GM12878 (cell line): ENCODE data around the gene LDB2. TPM values are rescaled to one million over a fixed set of nuclear protein-coding genes. Genes with fewer than 3 reads are reported as not detected.

Experiments
- ATAC-seq: fragments of 200-7000 bp; cut with Tn5 transposase; 3 replicates; pipeline ENCODE4 v1.9.1; 2020; ENCODE audit warnings: mild to moderate bottlenecking, moderate library complexity
- BruUV-seq: library from RNA; stranded (reverse); fragments of 400-500 nt; replicated peaks from 2 replicates; lab custom pipeline; 2021; lab: Mats Ljungman, UMichigan
- CTCF ChIA-PET: fragments of 300-600 bp; sonication (Branson Sonifier 250); formaldehyde crosslinking; extraction: SDS; loops from one replicate; lab custom pipeline; 2021; ENCODE audit warnings: inconsistent platforms; lab: Yijun Ruan, JAX
- POLR2A ChIA-PET: fragments of 350-600 bp; formaldehyde crosslinking; extraction: SDS; loops from one replicate; lab custom pipeline; 2021; ENCODE audit warnings: inconsistent platforms; lab: Charles Lee
- RAD21 ChIA-PET: fragments of 300-600 bp; sonication (Branson Sonifier 250); formaldehyde crosslinking; loops from one replicate; lab custom pipeline; 2023; ENCODE audit warnings: antibody characterized with exemption; ENCODE audit not compliant: unreplicated experiment; lab: Charles Lee
- SMC1A ChIA-PET: fragments of 300-600 bp; sonication (Branson Sonifier 250); formaldehyde crosslinking; loops from one replicate; lab custom pipeline; 2023; ENCODE audit not compliant: unreplicated experiment, uncharacterized antibody; lab: Charles Lee
- DNase-seq: peaks from one replicate; pipeline ENCODE4 v3.0.0-alpha.2; 2011; ENCODE audit warnings: low read depth, low spot score
- FAIRE-seq: peaks from 3 replicates; lab custom pipeline; 2011; peaks lifted over from hg19 to GRCh38; lab: Jason Lieb, UNC
- H2AFZ ChIP-seq: 2 replicates; pipeline ENCODE4 v1.6.0; 2011; ENCODE audit warnings: low read depth, low read length, control low read depth; ENCODE audit not compliant: control insufficient read depth
- H3K27ac ChIP-seq: 2 replicates; pipeline ENCODE4 v1.5.1; 2011; ENCODE audit warnings: control low read depth; ENCODE audit not compliant: control insufficient read depth, insufficient read depth
- H3K27me3 ChIP-seq, 2 experiments: replicated peaks in 1 of 2; 2 replicates each; pipeline versions ENCODE4 v1.6.0 to v1.6.1; 2011; ENCODE audit warnings: low read length in 1 of 2; ENCODE audit not compliant: control insufficient read depth in 2 of 2, insufficient read depth in 2 of 2
- H3K36me3 ChIP-seq, 2 experiments: 2 replicates each; pipeline ENCODE4 v1.5.1; 2011; ENCODE audit warnings: low read length in 1 of 2; ENCODE audit not compliant: control insufficient read depth in 2 of 2, insufficient read depth in 2 of 2
- H3K4me1 ChIP-seq: 2 replicates; pipeline ENCODE4 v1.6.1; 2011; ENCODE audit warnings: mild to moderate bottlenecking, low read length, moderate library complexity, mixed read lengths; ENCODE audit not compliant: control insufficient read depth, insufficient read depth
- H3K4me2 ChIP-seq: 2 replicates; pipeline ENCODE4 v1.6.0; 2011; ENCODE audit warnings: control low read depth; ENCODE audit not compliant: control insufficient read depth, insufficient read depth
- H3K4me3 ChIP-seq: fragments of 200-600 bp; sonication (generic); 2 replicates; pipeline ENCODE4 v1.5.1; 2016
- H3K79me2 ChIP-seq: 2 replicates; pipeline ENCODE4 v1.6.0; 2011; ENCODE audit warnings: low read length; ENCODE audit not compliant: control insufficient read depth, insufficient read depth
- H3K9ac ChIP-seq: 2 replicates; pipeline ENCODE4 v1.8.0; 2011; ENCODE audit warnings: low read length, control low read depth, mixed read lengths; ENCODE audit not compliant: control insufficient read depth, insufficient read depth
- H3K9me3 ChIP-seq: replicated peaks from 3 replicates; pipeline ENCODE4 v1.5.1; 2011; ENCODE audit warnings: mild to moderate bottlenecking, low read length; ENCODE audit not compliant: control insufficient read depth, insufficient read depth
- H4K20me1 ChIP-seq: 2 replicates; pipeline ENCODE4 v1.6.0; 2011; ENCODE audit not compliant: control insufficient read depth, insufficient read depth
- FOXM1 ChIP-seq: IDR thresholded peaks from 2 replicates; pipeline ENCODE4 v1.6.1; 2012; ENCODE audit warnings: low read depth, mild to moderate bottlenecking, inconsistent platforms, low read length, moderate library complexity
- KDM1A ChIP-seq: fragments of 200-600 bp; sonication (generic); IDR thresholded peaks from 2 replicates; pipeline ENCODE4 v1.6.1; 2016; ENCODE audit warnings: borderline replicate concordance
- NFIC ChIP-seq: IDR thresholded peaks from 2 replicates; pipeline ENCODE4 v1.6.1; 2012; ENCODE audit warnings: low read depth, mild to moderate bottlenecking, inconsistent platforms, low read length, moderate library complexity
- NFXL1 ChIP-seq: fragments of 450-650 bp; IDR thresholded peaks from 2 replicates; pipeline ENCODE4 v1.6.1; 2017; ENCODE audit warnings: antibody characterized with exemption, mild to moderate bottlenecking, borderline replicate concordance
- POLR2AphosphoS2 ChIP-seq: IDR thresholded peaks from 2 replicates; pipeline ENCODE4 v1.6.1; 2011; ENCODE audit warnings: low read depth, mild to moderate bottlenecking, low read length, improper control_type of control experiment, moderate library complexity
- POLR2AphosphoS5 ChIP-seq: IDR thresholded peaks from 2 replicates; pipeline ENCODE4 v1.6.1; 2011; ENCODE audit warnings: mild to moderate bottlenecking, low read length, inconsistent platforms
- RFX5 ChIP-seq: IDR thresholded peaks from 2 replicates; pipeline ENCODE4 v1.6.1; 2011; ENCODE audit warnings: low read depth, low read length, improper control_type of control experiment
- SMAD5 ChIP-seq: IDR thresholded peaks from 2 replicates; pipeline ENCODE4 v1.6.1; 2016; ENCODE audit warnings: antibody characterized with exemption, low read depth
- SRF ChIP-seq, 2 experiments: IDR thresholded peaks; 2 replicates each; pipeline ENCODE4 v1.6.1; 2011; ENCODE audit warnings: low read depth in 2 of 2, low read length in 2 of 2, mild to moderate bottlenecking in 1 of 2, moderate library complexity in 1 of 2
- STAT1 ChIP-seq: fragments of 450-650 bp; conservative IDR thresholded peaks from 2 replicates; pipeline ENCODE4 v1.6.1; 2014; ENCODE audit warnings: antibody characterized with exemption, mild to moderate bottlenecking
- YY1 ChIP-seq: IDR thresholded peaks from 2 replicates; pipeline ENCODE4 v1.6.1; 2011; ENCODE audit warnings: low read depth, mild to moderate bottlenecking, low read length
- ZNF622 ChIP-seq: fragments of 450-650 bp; IDR thresholded peaks from 2 replicates; pipeline ENCODE4 v1.6.1; 2017; ENCODE audit warnings: mild to moderate bottlenecking, inconsistent platforms
- ZSCAN29 ChIP-seq: fragments of 450-650 bp; IDR thresholded peaks from 2 replicates; pipeline ENCODE4 v1.6.1; 2017; ENCODE audit warnings: mild to moderate bottlenecking, moderate library complexity
- WGBS: methylation state at CpG from one replicate; pipeline ENCODE4 v1.1.6; 2016; ENCODE audit warnings: low lambda C conversion rate; ENCODE audit not compliant: insufficient replicate concordance, insufficient coverage; ENCODE audit errors: missing lambda C conversion rate; 5-methylcytosine and 5-hydroxymethylcytosine counted together
- in situ Hi-C: fragments of 300-500 bp; cut with MboI; formaldehyde crosslinking; loops from 9 replicates; pipeline ENCODE4 v1.14.3; 2018; ENCODE audit warnings: mixed read lengths
- intact Hi-C: fragments of 100-400 bp; cut with micrococcal nuclease; formaldehyde crosslinking; loops from one replicate; pipeline ENCODE4 v1.14.2; 2022; ENCODE audit not compliant: unreplicated experiment
- polyA plus RNA-seq, 11 experiments: library from polyadenylated mRNA; depleted of rRNA in 4 of 11; unstranded in 6 of 11; stranded (reverse) in 5 of 11; fragments of >200 nt; fragmentation: Nextera tagmentation in 4 of 11; fragmentation: Illumina TruSeq in 1 of 11; extraction: Ambion mirVana in 4 of 11; extraction: Trizol in 1 of 11; gene quantifications; 1 replicate in 1 of 11; 2 replicates in 10 of 11; pipeline versions ENCODE4 v1.2.1 to v1.2.3, GENCODE V29; 2011 to 2016; ENCODE audit warnings: inconsistent platforms in 2 of 11, missing spikeins in 2 of 11, low read depth in 1 of 11
- total RNA-seq, 4 experiments: library from RNA; depleted of rRNA in 3 of 4; stranded (reverse); fragments of >200 nt in 3 of 4; fragmentation: Illumina TruSeq in 1 of 4; extraction: Trizol in 1 of 4; gene quantifications; 2 replicates each; pipeline versions ENCODE4 v1.2.1 to v1.2.3, GENCODE V29; 2013 to 2021
- TF ChIP-seq, protein P1 (sequence below): fragments of 450-650 bp; IDR thresholded peaks from 2 replicates; pipeline ENCODE4 v1.6.1; 2014; ENCODE audit warnings: mild to moderate bottlenecking
- TF ChIP-seq, protein P2 (sequence below): fragments of 150-350 bp; IDR thresholded peaks from 2 replicates; pipeline ENCODE4 v1.6.1; 2014; ENCODE audit warnings: mild to moderate bottlenecking, low read depth, low read length
- TF ChIP-seq, protein P3 (sequence below): fragments of 450-650 bp; IDR thresholded peaks from 2 replicates; pipeline ENCODE4 v1.6.1; 2018; ENCODE audit warnings: borderline replicate concordance, mild to moderate bottlenecking; ENCODE audit not compliant: partially characterized antibody

The LDB2 gene
- total and polyA plus RNA-seq, 10 of the 15 experiments (the other 5 are each of a cell fraction or from before 2014, with no cell fraction given), result 0.15 TPM; not detected in 9

DNA sequence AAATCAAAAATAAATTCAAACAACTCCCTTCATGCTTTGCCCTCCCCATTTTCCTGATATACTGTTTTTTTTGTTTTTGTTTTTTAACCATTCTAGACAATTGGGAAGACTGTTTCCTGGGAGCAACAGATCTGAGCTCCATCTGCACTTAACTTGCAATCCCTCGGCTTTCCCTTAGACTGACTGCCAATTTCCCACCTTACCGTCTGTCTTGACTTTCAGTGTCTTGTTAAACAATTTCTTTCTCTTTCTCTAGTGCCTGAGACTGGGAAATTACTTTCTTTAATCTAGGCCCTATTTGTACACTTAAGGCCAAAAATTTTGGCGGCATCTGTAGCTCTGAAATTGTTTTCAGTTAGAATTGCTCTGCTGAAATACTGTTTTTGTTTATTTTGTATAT lies 326.3 kb downstream of the LDB2 start:
- 27% methylated on average over 3 of the region's 3 CpGs for WGBS
- no peak overlapping the region for H3K4me2 ChIP-seq
- H3K4me1 ChIP-seq, result no peaks in the 10 kb centered on the region
- no peak overlapping the region for H3K27ac ChIP-seq
- intact Hi-C loops, result no loop called here
- no peak overlapping the region for H3K9ac ChIP-seq
- CTCF ChIA-PET, result no interaction called here
- DNase-seq, result no peak
- H2AFZ ChIP-seq, result no peak overlapping the region
- BruUV-seq, result no TSS peak
- no peaks in the 10 kb centered on the region for H3K79me2 ChIP-seq
- H3K9me3 ChIP-seq, result no peaks in the 10 kb centered on the region
- no peaks in the 10 kb centered on the region for H4K20me1 ChIP-seq
- TF ChIP-seq SRF (IDR thresholded peaks at IDR 0.05; ENCODE audit: low read depth in 2 of 2, low read length in 2 of 2), result no peak
- TF ChIP-seq KDM1A, result no peak
- no peak for TF ChIP-seq SMAD5
- no peak for TF ChIP-seq RFX5
- TF ChIP-seq FOXM1, result no peak
- TF ChIP-seq ZSCAN29, result no peak
- no peak for TF ChIP-seq POLR2AphosphoS5
- TF ChIP-seq, protein P1, sequence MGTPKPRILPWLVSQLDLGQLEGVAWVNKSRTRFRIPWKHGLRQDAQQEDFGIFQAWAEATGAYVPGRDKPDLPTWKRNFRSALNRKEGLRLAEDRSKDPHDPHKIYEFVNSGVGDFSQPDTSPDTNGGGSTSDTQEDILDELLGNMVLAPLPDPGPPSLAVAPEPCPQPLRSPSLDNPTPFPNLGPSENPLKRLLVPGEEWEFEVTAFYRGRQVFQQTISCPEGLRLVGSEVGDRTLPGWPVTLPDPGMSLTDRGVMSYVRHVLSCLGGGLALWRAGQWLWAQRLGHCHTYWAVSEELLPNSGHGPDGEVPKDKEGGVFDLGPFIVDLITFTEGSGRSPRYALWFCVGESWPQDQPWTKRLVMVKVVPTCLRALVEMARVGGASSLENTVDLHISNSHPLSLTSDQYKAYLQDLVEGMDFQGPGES, result no peak
- TF ChIP-seq STAT1, result no peak
- TF ChIP-seq POLR2AphosphoS2, result no peak
- TF ChIP-seq, protein P2, sequence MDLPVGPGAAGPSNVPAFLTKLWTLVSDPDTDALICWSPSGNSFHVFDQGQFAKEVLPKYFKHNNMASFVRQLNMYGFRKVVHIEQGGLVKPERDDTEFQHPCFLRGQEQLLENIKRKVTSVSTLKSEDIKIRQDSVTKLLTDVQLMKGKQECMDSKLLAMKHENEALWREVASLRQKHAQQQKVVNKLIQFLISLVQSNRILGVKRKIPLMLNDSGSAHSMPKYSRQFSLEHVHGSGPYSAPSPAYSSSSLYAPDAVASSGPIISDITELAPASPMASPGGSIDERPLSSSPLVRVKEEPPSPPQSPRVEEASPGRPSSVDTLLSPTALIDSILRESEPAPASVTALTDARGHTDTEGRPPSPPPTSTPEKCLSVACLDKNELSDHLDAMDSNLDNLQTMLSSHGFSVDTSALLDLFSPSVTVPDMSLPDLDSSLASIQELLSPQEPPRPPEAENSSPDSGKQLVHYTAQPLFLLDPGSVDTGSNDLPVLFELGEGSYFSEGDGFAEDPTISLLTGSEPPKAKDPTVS, result no peak
- TF ChIP-seq NFXL1, result no peak
- TF ChIP-seq ZNF622, result no peak
- TF ChIP-seq, protein P3, sequence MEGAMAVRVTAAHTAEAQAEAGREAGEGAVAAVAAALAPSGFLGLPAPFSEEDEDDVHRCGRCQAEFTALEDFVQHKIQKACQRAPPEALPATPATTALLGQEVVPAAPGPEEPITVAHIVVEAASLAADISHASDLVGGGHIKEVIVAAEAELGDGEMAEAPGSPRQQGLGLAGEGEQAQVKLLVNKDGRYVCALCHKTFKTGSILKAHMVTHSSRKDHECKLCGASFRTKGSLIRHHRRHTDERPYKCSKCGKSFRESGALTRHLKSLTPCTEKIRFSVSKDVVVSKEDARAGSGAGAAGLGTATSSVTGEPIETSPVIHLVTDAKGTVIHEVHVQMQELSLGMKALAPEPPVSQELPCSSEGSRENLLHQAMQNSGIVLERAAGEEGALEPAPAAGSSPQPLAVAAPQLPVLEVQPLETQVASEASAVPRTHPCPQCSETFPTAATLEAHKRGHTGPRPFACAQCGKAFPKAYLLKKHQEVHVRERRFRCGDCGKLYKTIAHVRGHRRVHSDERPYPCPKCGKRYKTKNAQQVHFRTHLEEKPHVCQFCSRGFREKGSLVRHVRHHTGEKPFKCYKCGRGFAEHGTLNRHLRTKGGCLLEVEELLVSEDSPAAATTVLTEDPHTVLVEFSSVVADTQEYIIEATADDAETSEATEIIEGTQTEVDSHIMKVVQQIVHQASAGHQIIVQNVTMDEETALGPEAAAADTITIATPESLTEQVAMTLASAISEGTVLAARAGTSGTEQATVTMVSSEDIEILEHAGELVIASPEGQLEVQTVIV, result no peak
- TF ChIP-seq NFIC, result no peak
- TF ChIP-seq YY1, result no peak
- no peak overlapping the region for H3K4me3 ChIP-seq
- no peak for FAIRE-seq
- POLR2A ChIA-PET, result no interaction called here
- SMC1A ChIA-PET, result no interaction called here
- H3K27me3 ChIP-seq, result no peaks in the 10 kb centered on the region
- in situ Hi-C loops, result no loop called here
- no peaks in the 10 kb centered on the region for H3K36me3 ChIP-seq
- RAD21 ChIA-PET, result no interaction called here
- no peak for ATAC-seq
